HL-60 (cell line): ENCODE measurements around the gene GTSE1.
"Not testable (repeated sequence)": the region's sequence is repeated elsewhere in the genome, so short reads cannot be mapped to it uniquely, and the experiment has no call there.

Source experiments
- DNase-seq, 2 experiments: peaks; one replicate each; pipeline ENCODE4 v3.0.0-alpha.2; 2010 to 2020; ENCODE audit warnings: low read depth in 1 of 2, low spot score in 1 of 2
- H3K27ac ChIP-seq: fragments of 250-450 bp; sonication (Bioruptor Pico); replicated peaks from 2 replicates; pipeline ENCODE4 v1.5.1; 2020; ENCODE audit warnings: mild to moderate bottlenecking, moderate library complexity
- H3K27me3 ChIP-seq: fragments of 250-450 bp; sonication (Bioruptor Pico); 2 replicates; pipeline ENCODE4 v1.5.1; 2021; ENCODE audit warnings: mild to moderate bottlenecking, moderate library complexity; ENCODE audit not compliant: insufficient read depth, poor library complexity, severe bottlenecking
- H3K4me3 ChIP-seq: replicated peaks from 2 replicates; pipeline ENCODE4 v1.5.1; 2011; ENCODE audit warnings: mild to moderate bottlenecking, control low read depth, low read length; ENCODE audit not compliant: insufficient read depth
- CTCF ChIP-seq: IDR thresholded peaks from one replicate; pipeline ENCODE4 v1.5.1; 2011; ENCODE audit warnings: low read length, control low read depth, inconsistent platforms; ENCODE audit not compliant: insufficient read depth
- GABPA ChIP-seq: IDR thresholded peaks from 2 replicates; pipeline ENCODE4 v1.6.1; 2012; ENCODE audit warnings: low read depth
- POLR2AphosphoS5 ChIP-seq: IDR thresholded peaks from 2 replicates; pipeline ENCODE4 v1.6.1; 2012; ENCODE audit warnings: low read depth
- REST ChIP-seq: IDR thresholded peaks from 2 replicates; pipeline ENCODE4 v1.6.1; 2012; ENCODE audit warnings: low read depth; ENCODE audit not compliant: insufficient replicate concordance
- SPI1 ChIP-seq: IDR thresholded peaks from 2 replicates; pipeline ENCODE4 v1.6.1; 2012; ENCODE audit warnings: low read depth, mild to moderate bottlenecking, borderline replicate concordance

GTSE1 gene

GRCh38 chr22:46308283-46308988 lies 11.8 kb downstream of the GTSE1 start:
- TF ChIP-seq SPI1 (no peak), CTCF (no peak), REST (no peak), POLR2AphosphoS5 (no peak), GABPA (no peak)
- DNase-seq, result no peak
- no peak overlapping the region for H3K27ac ChIP-seq
- H3K4me3 ChIP-seq, result no peak overlapping the region
- H3K27me3 ChIP-seq, result no peaks in the 10 kb centered on the region

- no peak for TF ChIP-seq SPI1
- TF ChIP-seq POLR2AphosphoS5, result no peak
- no peak for TF ChIP-seq CTCF
- TF ChIP-seq GABPA, result no peak
- no peak for TF ChIP-seq REST
- DNase-seq, result no peak
- no peaks in the 10 kb centered on the region for H3K27me3 ChIP-seq
- H3K27ac ChIP-seq, result no peak overlapping the region
- no peak overlapping the region for H3K4me3 ChIP-seq
Observed at GRCh38 chr22:46309526-46310085, 12.9 kb downstream of the GTSE1 start.

GRCh38 chr22:46312056-46312455 lies 15.4 kb downstream of the GTSE1 start:
- H3K27me3 ChIP-seq, result no peaks in the 10 kb centered on the region
- TF ChIP-seq POLR2AphosphoS5 (no peak), CTCF (no peak), GABPA (no peak), SPI1 (no peak), REST (no peak)
- H3K27ac ChIP-seq, result no peak overlapping the region
- no peak overlapping the region for H3K4me3 ChIP-seq
- no peak for DNase-seq

- DNase-seq, result not testable (repeated sequence)
Observed at GRCh38 chr22:46312848-46313247, 16.2 kb downstream of the GTSE1 start.

More at GRCh38 chr22:46312848-46313247, 16.2 kb downstream of the GTSE1 start:
- H3K4me3 ChIP-seq, H3K27ac ChIP-seq, H3K27me3 ChIP-seq: not testable (repeated sequence)
